HG03565 (cell line): ENCODE results near the gene PSMB11.

Experiments used
- ATAC-seq: cut with Tn5 transposase; IDR thresholded peaks from one replicate; pipeline ENCODE4 v1.9.1; 2021; ENCODE audit warnings: mild to moderate bottlenecking, moderate library complexity; ENCODE audit not compliant: unreplicated experiment

PSMB11 gene

GRCh38 chr14:23040100-23040499 is 1.9 kb upstream of the PSMB11 start:
- ATAC-seq: no peak

- no peak for ATAC-seq
Observed at GRCh38 chr14:23041729-23042128, 283 bp upstream of the PSMB11 start.

GRCh38 chr14:23043145-23043544 is 1.1 kb downstream of the PSMB11 start:
- no peak for ATAC-seq

- ATAC-seq: no peak
Observed at GRCh38 chr14:23043754-23044153, 1.7 kb downstream of the PSMB11 start.

- ATAC-seq: no peak
Observed at GRCh38 chr14:23044840-23045239, 2.8 kb downstream of the PSMB11 start.

GRCh38 chr14:23045419-23046357 is 3.7 kb downstream of the PSMB11 start:
- no peak for ATAC-seq

GRCh38 chr14:23047034-23047634 is 5.1 kb downstream of the PSMB11 start:
- ATAC-seq: no peak

- no peak for ATAC-seq
Observed at GRCh38 chr14:23047751-23048693, 6.0 kb downstream of the PSMB11 start.

- ATAC-seq: no peak
Observed at GRCh38 chr14:23049011-23049410, 7.0 kb downstream of the PSMB11 start.

- ATAC-seq: no peak
Observed at GRCh38 chr14:23051141-23052057, 9.4 kb downstream of the PSMB11 start.

- no peak for ATAC-seq
Observed at GRCh38 chr14:23052182-23052623, 10.2 kb downstream of the PSMB11 start.

GRCh38 chr14:23052671-23053070 is 10.7 kb downstream of the PSMB11 start:
- ATAC-seq: no peak

GRCh38 chr14:23053426-23053825 is 11.4 kb downstream of the PSMB11 start:
- no peak for ATAC-seq

GRCh38 chr14:23054000-23054811 is 12.2 kb downstream of the PSMB11 start:
- no peak for ATAC-seq

GRCh38 chr14:23055147-23055550 is 13.1 kb downstream of the PSMB11 start:
- no peak for ATAC-seq

- no peak for ATAC-seq
Observed at GRCh38 chr14:23055621-23056144, 13.7 kb downstream of the PSMB11 start.

- ATAC-seq: peak; percentile 39
Observed at GRCh38 chr14:23056145-23056955, 14.3 kb downstream of the PSMB11 start.
